Stimulated activated CD4-positive, alpha-beta T cell treated with anti-CD3 and anti-CD28 coated beads, Interleukin-12 subunit alpha, Interleukin-12 subunit beta, amount 100 ng/mL, for 4 hours (primary cell): Measurements from ENCODE around the gene ABCA4.

ENCODE experiments used
- DNase-seq: peaks from one replicate; pipeline ENCODE4 v3.0.0-alpha.2; 2020

ABCA4 gene

GRCh38 chr1:94025383-94026340 is 95.3 kb downstream of the ABCA4 start:
- no peak for DNase-seq

- no peak for DNase-seq
Measured at GRCh38 chr1:94024104-94024792, 96.7 kb downstream of the ABCA4 start.

- no peak for DNase-seq
Measured at GRCh38 chr1:94022471-94023189, 98.3 kb downstream of the ABCA4 start.

- DNase-seq, result no peak
Measured at GRCh38 chr1:94020764-94021579, 100.0 kb downstream of the ABCA4 start.

- no peak for DNase-seq
Measured at GRCh38 chr1:94019327-94019726, 101.6 kb downstream of the ABCA4 start.

GRCh38 chr1:94017155-94017829 is 103.7 kb downstream of the ABCA4 start:
- no peak for DNase-seq

- no peak for DNase-seq
Measured at GRCh38 chr1:94015489-94015817, 105.5 kb downstream of the ABCA4 start.

- no peak for DNase-seq
Measured at GRCh38 chr1:94014635-94015488, 106.1 kb downstream of the ABCA4 start.

- no peak for DNase-seq
Measured at GRCh38 chr1:94014087-94014486, 106.9 kb downstream of the ABCA4 start.

- DNase-seq, result no peak
Measured at GRCh38 chr1:94013367-94013878, 107.5 kb downstream of the ABCA4 start.

- DNase-seq, result no peak
Measured at GRCh38 chr1:94012708-94013366, 108.1 kb downstream of the ABCA4 start.

- no peak for DNase-seq
Measured at GRCh38 chr1:94011709-94012595, 109.0 kb downstream of the ABCA4 start.

- DNase-seq, result no peak
Measured at GRCh38 chr1:94011129-94011528, 109.8 kb downstream of the ABCA4 start.

- no peak for DNase-seq
Measured at GRCh38 chr1:94009304-94009703, 111.6 kb downstream of the ABCA4 start.

GRCh38 chr1:94006604-94007003 is 114.3 kb downstream of the ABCA4 start:
- DNase-seq, result no peak

GRCh38 chr1:94004924-94005323 is 116.0 kb downstream of the ABCA4 start:
- DNase-seq, result no peak

- no peak for DNase-seq
Measured at GRCh38 chr1:94002046-94002787, 118.7 kb downstream of the ABCA4 start.

- DNase-seq, result no peak
Measured at GRCh38 chr1:94001397-94002045, 119.4 kb downstream of the ABCA4 start.
